HT1080 (cell line): ENCODE data around the gene ADAMTS12. TPM values are rescaled to one million over a fixed set of nuclear protein-coding genes. Genes with fewer than 3 reads are reported as not detected.
A peak's percentile ranks its signal among the peaks of the same experiment; 100 is the strongest.
"Not testable (repeated sequence)": the region's sequence is repeated elsewhere in the genome, so short reads cannot be mapped to it uniquely, and the experiment has no call there.

Experiments used
- DNase-seq: peaks from one replicate; pipeline ENCODE4 v3.0.0-alpha.2; 2015; ENCODE audit warnings: low read depth
- total RNA-seq: library from RNA; depleted of rRNA; stranded (reverse); fragments of >200 nt; shearing (Covaris generic); gene quantifications from 2 replicates; pipeline ENCODE4 v1.2.3, GENCODE V29; 2014

Gene ADAMTS12
- total RNA-seq, 1 experiment from 2014 or later = 0.10 TPM

DNA sequence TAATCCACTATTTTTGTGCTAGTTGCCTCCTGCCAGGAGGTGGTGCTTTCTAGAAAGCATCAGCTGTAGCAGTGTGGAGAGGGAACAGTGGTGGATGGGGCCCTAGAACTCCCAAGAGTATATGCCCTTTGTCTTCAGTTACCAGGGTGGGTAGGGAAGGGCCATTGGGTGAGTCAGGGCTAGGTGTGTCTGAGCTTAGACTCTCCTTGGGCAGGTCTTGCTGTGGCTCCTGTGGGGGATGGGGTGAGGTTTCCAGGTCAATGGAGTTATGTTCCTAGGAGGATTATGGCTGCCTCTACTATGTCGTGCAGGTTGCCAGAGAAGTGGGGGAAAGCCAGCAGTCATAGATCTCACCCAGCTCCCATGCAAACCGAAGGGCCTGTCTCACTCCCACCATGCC lies 11.3 kb upstream of the ADAMTS12 start:
- peak; percentile 27 for DNase-seq

DNA sequence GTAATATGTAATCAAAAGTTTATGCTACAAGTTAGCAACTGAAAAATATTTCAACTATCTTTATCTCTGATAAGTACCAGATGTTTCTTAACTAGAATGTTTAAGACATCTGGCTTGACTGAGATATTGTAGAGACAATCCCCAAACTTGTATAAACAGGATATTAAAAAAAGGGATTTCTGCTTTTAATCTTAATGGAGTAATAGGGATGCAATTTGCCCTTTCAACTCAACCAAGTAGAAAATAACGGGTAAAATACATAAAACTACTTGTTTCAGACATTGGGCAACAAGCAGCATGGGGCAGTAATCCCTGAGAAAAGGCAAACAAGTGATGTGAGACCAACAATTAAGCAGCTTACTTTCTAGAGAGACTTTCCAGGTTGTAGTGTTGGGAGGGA lies 9.4 kb upstream of the ADAMTS12 start:
- DNase-seq = no peak

DNA sequence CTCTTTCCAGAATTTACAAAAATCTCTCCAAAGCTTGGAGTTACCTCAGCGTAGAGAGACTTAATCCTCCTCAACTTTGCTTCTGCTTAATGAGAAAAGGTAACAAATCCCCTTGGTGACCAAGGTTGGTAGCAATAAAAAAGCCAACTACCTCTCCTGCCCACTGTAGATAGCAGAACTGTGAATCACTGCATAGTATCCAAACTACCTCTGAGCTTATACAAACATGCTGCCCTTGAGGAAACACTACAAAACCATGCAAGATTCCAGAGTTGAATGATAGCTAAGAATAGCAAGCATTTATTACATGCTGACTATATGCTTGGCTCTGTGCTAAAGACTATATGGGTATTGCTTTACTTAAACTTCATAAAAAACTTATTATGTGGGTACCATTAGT lies 2.8 kb upstream of the ADAMTS12 start:
- peak; percentile 79 for DNase-seq

DNA sequence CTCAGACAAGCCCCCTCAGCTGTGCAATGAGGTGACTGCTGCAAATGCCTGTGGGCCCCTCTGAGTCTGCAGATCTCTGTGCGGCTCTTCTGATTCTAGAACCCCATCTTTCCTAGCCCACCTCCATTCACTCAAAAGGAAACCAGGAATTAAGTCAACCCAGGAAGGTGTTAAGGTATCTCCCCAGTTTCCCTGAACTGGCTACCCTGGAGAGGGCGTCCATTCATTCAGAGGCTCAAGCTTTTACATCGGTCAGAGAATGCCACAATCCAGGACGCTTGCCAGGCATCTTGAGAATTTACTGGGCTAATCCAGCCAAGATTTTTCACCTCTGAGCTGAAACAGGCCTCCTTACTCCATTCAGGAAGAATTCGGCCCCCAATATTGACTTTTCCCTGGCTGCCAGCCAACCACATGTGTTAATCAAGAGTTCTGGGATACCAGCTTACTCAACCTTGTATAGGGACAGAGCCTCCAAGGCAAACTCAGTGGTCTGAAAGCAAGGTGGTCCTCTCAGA lies 889 bp upstream of the ADAMTS12 start:
- DNase-seq = peak; percentile 30

DNA sequence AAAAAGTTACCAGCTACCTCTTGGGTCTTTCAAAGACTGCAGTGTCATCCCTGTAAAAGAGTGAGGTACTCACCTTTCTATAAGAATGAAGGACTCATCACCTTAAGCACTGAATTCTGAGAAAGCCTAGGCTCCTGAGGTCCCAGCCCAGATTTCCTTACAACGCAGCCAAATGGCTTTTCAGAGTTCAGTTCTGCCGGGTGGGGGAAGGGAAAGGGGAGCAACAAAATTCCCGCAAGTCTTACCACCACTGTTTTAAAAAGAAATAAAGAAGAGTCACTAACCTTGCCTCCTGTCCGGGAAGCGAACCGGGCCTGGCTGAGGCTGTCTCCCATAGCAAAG lies 373 bp downstream of the ADAMTS12 start:
- DNase-seq = no peak

DNA sequence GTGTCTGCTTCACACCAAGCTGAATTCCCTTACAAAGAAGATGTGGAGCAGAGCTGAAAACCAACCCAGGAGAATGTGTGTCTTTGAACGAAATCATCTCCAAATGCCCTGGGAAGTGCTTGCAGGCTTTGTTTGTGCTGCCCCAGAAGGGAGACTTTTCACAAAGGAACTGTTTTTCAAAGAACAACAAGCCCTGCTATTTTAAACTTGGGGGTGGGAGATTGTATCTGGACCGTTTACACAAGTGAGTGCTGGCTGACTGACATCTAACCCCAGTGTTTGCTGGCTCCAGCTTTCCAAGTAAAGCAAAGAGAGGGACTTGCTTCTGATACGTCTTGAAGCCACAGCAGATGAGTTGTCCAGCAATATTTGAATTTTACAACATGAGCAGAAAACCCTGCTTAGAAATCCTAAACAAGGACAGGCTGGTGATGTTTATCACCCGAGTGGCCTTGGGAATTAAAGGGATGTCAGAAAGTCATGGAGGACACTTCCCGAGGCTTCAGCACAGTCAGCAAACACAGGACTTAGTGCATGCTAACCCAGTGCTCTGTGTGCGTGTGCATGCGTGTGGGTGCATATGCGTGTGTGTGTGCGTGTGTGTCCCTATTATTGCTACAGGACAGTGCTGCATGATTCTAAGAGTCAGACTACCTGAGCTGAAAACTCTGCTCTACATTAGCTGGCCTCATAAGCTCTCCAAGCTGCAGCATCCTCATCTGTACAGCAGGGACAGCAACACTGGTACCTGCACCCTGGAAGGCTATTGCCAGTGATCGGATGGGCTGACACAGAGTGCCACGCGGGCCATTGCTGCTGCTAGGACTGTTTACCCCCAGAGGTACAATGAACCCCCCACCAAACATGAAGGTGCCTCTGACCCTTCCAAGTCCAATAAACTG lies 1.4 kb downstream of the ADAMTS12 start:
- DNase-seq = no peak

DNA sequence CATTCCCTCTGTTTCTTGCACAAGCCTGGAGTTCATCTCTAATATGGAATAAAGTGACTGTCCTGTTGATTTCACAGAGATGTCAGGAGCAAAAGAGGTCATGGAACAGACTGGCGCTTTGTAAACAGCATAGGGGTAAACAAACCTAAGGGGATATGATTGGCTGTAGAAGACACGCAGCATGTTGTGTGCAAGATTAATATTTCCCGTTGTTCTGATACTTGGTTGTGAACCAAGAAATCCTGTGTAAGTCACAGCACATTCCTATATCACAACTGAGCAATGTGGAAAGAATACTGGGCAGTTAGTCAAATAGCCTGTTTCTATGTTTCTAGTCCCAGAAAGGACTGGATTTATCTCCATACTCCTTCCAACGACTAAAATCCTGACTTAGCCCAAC lies 3.2 kb downstream of the ADAMTS12 start:
- no peak for DNase-seq

DNA sequence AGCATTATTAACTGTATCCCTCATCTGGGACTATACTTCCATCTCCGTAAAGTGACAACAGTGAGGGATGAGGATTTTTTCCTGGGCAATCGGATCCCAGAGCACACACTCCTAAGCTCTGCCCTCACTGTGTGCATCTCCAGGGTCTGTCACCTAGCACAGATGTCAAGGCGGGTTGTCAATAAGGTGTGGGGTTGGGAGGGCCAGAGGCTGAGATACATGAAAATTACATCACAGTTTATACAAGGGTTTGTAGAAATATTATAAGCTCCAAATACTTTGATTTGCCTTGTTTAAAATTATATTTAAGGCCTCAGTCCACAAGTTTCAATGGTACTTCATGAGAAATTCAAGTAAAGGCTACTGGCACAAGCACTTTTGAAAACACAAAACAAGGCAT lies 4.5 kb downstream of the ADAMTS12 start:
- no peak for DNase-seq

DNA sequence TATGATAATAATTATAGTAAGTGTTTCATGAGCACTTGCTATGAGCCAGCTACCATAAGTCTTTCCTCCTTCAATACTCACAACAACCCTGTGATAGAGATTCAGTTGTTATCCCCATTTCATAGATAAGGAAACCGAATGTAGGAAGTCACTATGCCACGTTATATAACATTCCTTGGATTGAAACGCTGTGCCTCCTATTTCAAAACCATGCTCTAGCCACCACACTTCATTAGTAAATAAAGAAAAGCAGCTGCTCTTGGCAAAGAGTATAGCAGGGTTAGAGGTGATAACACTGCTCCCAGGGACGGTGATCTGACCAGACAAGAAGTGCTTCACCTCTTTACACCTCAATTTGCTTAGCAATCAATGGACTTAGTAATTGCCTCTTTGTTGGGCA lies 5.5 kb downstream of the ADAMTS12 start:
- no peak for DNase-seq

DNA sequence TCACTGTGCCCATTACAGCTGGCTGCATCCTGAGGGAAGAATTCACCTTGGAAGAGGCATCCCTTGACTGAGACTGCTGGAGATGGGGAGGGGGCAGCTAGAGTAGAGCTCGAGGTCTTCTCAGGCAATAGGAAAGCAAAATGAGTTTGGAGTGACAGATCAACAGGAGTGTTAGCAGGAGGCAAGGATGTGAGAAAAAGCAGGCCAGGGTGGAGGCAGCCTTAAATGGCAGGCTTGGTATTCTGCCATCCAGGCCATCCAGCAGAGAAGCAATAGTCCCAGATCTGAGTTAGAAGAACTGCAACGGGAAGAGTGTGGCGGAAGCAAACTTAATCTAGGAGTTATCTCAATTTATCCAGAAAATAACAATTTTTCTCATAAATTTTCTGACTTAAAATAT lies 6.1 kb downstream of the ADAMTS12 start:
- DNase-seq = no peak

DNA sequence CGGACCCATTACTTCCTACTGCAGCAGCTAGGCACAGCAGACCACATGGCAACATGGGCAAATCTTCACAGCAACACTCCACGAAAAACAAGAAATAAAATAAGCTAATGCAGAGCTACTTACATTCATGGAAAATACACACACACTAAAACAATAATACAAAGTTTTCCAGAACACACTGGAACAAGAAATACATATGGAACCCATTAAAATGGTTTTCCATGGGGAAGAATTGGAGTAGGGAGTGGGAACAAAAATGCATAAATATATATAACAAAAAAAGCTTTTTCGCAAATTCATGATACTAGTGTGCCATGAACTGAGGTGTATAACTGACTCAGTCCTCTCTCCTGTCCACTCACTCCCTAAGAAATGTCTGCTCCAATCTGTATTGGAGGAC lies 8.3 kb downstream of the ADAMTS12 start:
- no peak for DNase-seq

DNA sequence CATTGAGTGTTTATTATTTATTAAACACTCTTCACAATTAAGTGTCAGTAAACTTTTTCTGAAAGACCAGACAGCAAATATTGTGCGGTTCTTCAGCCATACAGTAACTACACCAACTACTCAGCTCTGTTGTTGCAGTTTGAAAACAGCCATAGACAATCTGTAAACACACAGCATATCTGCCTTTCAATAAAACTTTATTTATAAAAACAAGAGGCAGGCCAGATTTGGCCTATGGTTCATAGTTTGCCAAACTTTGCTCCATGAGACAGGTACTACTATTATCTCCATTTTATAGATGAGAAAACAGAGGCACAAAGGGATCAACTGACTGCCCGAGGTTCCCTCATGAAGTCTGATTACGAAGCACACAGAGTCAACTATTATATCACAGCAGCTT lies 11.5 kb downstream of the ADAMTS12 start:
- no peak for DNase-seq

DNA sequence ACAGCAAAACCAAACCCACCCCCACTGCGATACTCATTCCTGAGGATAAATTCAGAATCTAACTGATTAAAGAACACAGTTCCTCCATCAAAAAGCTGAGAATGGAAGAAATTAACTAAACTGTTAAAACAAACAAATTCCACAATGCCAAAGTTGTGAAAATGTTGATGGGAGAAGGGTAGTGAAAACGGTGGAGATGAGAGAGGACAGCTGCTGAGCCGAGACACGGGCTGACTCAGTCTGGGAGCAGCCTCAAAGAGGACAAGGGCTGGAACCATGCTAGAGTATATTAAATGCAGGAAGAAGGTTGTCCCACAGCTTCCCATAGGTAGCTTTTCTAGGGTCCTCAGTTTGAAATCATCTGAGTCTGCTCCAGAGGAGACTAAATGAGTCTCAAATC lies 14.3 kb downstream of the ADAMTS12 start:
- DNase-seq = no peak

DNA sequence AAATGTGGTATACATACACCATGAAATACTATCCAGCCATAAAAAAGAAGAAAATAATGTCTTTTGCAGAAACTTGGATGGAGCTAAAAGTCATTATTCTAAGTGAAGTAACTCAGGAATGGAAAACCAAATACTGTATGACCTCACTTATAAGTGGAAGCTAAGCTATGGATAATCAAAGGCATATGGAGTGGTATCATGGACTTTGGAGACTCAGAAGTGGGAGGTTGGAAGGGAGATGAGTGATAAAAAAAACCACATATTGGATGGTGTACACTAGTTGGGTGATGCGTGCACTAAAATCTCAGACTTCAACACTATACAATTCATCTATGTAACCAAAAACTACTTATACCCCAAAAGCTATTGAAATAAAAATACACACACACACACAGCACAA lies 24.5 kb downstream of the ADAMTS12 start:
- DNase-seq = no peak

DNA sequence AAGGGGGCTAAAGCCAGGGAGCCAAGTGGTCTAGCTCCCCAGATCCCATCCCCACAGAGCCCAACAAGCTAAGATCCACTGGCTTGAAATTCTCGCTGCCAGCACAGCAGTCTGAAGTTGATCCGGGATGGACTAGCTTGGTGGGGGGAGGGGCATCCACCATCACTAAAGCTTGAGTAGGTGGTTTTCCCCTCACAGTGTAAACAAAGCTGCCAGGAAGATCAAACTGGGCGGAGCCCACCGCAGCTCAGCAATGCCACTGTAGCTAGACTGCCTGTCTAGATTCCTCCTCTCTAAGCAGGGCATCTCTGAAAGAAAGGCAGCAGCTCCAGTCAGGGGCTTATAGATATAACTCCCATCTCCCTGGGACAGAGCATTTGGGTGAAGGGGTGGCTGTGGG lies 32.6 kb downstream of the ADAMTS12 start:
- not testable (repeated sequence) for DNase-seq

DNA sequence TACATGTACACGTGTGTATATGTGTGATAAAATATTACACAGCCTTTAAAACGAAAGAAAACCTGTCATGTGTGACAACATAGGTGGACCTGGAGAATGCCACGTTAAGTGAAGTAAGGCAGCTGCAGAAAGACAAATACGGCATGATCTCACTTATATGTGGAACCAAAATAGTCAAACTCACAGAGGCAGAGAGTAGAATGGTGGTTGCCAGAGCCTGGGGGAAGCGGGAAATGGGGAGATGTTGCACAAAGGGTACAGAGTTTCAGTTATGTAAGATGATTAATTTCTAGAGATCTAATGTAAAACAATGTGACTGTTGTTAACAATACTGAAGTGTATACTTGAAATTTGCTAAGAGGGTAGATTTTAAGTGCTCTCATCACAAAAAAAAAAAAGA lies 34.8 kb downstream of the ADAMTS12 start:
- DNase-seq = no peak

DNA sequence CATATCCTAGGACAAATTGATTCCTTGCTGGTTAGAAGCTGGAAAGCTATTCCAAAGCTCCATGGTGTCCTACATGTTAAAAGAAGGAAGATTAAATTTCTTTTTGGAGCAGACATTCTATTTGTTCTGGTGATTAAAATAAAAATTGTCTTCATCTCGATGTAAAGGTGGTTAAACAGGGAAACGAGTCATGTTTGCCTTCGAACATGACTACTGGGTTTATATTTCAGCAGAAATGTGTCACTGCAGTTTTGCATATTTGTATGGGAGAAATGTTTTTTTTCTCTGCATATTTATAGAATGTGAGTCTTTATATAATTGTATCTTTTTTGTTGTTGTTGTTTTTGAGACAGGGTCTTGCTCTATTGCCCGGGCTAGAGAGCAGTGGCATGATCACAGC lies 36.4 kb downstream of the ADAMTS12 start:
- peak; percentile 46 for DNase-seq

DNA sequence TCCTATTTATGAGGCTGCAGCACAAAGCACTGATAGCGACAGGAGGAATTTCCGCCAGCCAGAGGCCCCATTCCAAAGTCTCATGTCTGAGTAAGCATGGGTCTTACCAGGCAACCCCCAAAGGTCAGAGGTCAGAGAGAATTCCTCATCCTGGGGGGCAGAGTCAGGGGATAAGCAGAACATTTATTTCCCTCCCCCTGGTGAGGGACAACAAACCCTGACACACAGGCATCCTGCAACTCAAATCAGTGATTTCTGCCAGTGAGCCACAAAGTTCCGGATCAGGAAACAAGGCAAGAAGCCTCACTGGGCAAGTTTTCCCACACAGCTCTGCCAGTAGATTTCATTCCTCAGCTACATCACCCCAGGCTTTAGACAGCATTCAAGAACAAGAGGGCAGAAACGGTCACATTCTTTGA lies 37.0 kb downstream of the ADAMTS12 start:
- DNase-seq = peak; percentile 95

DNA sequence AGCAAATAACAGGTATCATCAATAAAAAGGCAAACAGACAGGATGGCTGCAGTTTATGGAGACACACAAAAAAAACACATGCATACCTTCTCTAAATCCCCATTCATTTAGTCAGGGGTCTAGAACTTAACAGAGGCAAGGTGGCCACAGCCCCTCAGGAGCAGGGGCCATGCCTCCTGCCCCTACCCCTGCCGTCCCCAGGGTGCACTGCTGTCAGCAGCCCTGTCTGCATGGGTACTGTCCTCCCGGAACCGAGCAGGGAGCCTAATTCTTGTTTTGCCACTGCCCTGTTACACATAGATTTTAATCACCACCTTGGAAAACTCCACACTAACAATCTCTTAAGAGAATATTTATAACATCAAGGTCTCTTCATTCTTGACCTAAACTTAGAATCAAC lies 39.0 kb downstream of the ADAMTS12 start:
- DNase-seq = no peak

DNA sequence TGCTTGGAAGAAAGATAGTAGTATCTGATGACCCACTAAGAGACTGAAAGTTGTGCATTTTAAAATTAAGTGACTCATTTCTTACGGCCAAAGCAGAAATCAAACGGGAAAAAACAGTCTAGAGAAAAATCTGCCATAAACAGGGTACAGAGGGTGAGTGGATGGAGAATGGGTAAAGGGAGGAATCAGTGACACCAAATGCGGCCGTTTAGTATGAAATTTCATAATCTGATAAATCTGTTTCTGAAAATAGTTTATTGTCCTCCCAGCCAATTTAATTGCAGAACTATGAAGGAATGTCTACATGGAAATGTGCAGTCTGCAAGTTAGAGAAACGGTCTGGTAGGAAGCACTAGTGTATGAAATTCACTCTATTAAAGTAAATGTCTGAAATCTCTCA lies 39.5 kb downstream of the ADAMTS12 start:
- DNase-seq = no peak

DNA sequence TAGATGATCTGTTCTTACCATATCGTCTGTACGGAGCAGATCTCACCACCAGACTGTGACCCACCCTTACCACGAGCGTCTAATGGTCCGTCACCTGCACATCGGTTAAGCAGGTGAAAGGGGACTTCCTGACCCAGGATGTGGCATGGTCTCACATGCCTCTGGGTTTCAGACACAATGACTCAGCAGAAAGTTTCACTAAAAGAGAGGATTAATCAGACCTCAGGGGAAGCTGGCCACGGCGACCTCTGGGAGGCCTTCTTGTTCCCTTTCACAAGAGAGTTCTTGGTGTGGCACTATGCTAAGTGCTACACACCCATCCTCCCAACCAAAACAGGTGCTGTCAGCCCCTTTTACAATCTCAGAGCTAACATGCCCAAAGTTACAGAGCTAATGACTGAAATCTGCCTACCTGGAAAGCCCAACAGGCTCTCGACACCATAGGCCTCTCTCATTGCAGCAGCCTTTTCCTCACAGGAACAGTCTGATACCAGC lies 41.6 kb downstream of the ADAMTS12 start:
- peak; percentile 97 for DNase-seq

DNA sequence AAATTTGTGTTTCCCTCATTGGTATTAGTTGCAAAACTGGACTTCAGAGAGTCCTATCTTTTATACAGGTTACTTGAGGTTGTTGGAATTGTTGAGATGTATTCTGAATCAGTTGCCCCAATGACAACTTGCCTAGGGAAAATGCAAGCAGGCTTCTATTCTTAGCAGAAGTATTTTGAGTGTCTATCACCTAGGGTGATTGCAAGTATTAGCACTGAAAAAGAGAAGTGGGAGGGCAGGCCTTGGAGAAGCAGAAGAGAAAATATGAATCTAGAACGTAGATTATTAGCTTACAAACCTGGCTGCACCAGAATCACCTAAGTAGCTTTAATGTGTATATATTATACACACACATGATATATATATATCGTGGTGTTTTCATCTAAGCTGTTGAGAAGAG lies 43.2 kb downstream of the ADAMTS12 start:
- no peak for DNase-seq

DNA sequence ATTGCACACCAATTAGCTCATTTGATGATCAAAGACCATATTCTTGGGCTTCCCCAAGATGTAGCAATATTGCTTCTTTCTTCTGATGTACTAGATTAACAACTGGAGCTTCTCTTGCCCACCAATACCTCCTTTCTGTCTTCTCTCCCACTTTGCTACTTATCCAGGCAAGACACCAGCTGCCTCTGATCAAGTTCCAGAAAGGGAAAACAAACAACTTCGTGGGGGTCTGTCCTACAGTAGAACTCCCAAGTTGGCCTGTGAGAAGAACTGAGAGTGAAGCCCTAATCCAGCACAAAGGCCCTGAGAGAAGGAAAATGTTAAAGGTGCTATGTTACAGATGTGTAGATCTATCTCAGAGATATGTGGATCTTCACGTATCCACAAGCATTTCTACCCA lies 44.9 kb downstream of the ADAMTS12 start:
- no peak for DNase-seq
